Pancreas (tissue), 10 donors: ENCODE data around the gene RRP36. TPM values are rescaled to one million over a fixed set of nuclear protein-coding genes. Genes with fewer than 3 reads are reported as not detected.

Source experiments
- ATAC-seq, 4 donors: fragments of 200-7000 bp; cut with Tn5 transposase; one replicate each; pipeline versions ENCODE4 v1.8.0 to v1.9.1; 2020; ENCODE audit warnings: mild to moderate bottlenecking in 4 of 4, moderate library complexity in 4 of 4
- DNase-seq, 6 donors: peaks; one replicate each; pipeline ENCODE4 v3.0.0-alpha.2; 2020
- FAIRE-seq: peaks from 2 replicates; lab custom pipeline; 2012; peaks lifted over from hg19 to GRCh38; lab: Jason Lieb, UNC
- H3K27ac ChIP-seq, 4 donors: fragments of 200-600 bp; sonication (generic); 1 replicate in 3 of 4; 2 replicates in 1 of 4; pipeline versions ENCODE4 v1.5.0 to v1.8.0; 2020
- H3K27me3 ChIP-seq, 4 donors: fragments of 200-600 bp; one replicate each; pipeline ENCODE4 v1.8.0; 2021
- H3K36me3 ChIP-seq, 3 donors: fragments of 200-600 bp; sonication (generic) in 1 of 3; one replicate each; pipeline versions ENCODE4 v1.5.0 to v1.8.0; 2020 to 2021
- H3K4me1 ChIP-seq, 3 donors: fragments of 200-600 bp; one replicate each; pipeline ENCODE4 v1.8.0; 2021
- H3K4me3 ChIP-seq, 4 donors: fragments of 200-600 bp; sonication (generic) in 2 of 4; one replicate each; pipeline versions ENCODE4 v1.5.0 to v1.8.0; 2020 to 2021
- H3K9me3 ChIP-seq, 4 donors: fragments of 200-600 bp; one replicate each; pipeline ENCODE4 v1.8.0; 2021
- CTCF ChIP-seq, 4 donors: fragments of 200-600 bp; sonication (generic) in 3 of 4; IDR thresholded peaks; one replicate each; pipeline versions ENCODE4 v1.5.0 to v1.8.0; 2021; ENCODE audit warnings: antibody characterized with exemption in 4 of 4
- WGBS, 2 donors: extraction: QIAGEN DNeasy Blood & Tissue Kit; methylation state at CpG; one replicate each; pipeline ENCODE4 v1.1.7; 2013; 5-methylcytosine and 5-hydroxymethylcytosine counted together
- intact Hi-C, 3 donors: fragments of 100-400 bp; cut with DNase I; formaldehyde crosslinking; loops; one replicate each; pipeline versions ENCODE4 v1.11.1 to v1.14.2; 2022
- polyA plus RNA-seq, 2 donors: library from polyadenylated mRNA; stranded (reverse); fragments of 200-250 nt; gene quantifications; one replicate each; pipeline ENCODE4 v1.2.3, GENCODE V29; 2013
- total RNA-seq, 6 donors: library from RNA; stranded (reverse); fragmentation: NEBNext Ultra II Directional in 4 of 6; extraction: Animal tissue kit (Norgen Biotek cat#: 25700) in 4 of 6; gene quantifications; one replicate each; pipeline versions ENCODE4 v1.2.1 to v1.2.4, GENCODE V29; 2021 to 2023
- donor health status: healthy with polysubstance abuse.
- donor health status: DM: no; HTN: no; CAD: no; lungs with moderate emphysema.
- donor health status: DM: no; HTN: no; CAD: no.
- donor health status: control.
- donor health status: control.
- donor health status: Bipolar disorder and iron deficiency.
- donor health status: DM: yes; HTN: yes; CAD: no.
- donor health status: DM: no; HTN: no; CAD: no.
- donor health status: DM: no; HTN: no; CAD: no.
- donor health status: DM: yes; HTN: yes; CAD: no.

Gene RRP36
- total and polyA plus RNA-seq, 8 donors: 13.2 to 32.9 (median 22.3) TPM

DNA sequence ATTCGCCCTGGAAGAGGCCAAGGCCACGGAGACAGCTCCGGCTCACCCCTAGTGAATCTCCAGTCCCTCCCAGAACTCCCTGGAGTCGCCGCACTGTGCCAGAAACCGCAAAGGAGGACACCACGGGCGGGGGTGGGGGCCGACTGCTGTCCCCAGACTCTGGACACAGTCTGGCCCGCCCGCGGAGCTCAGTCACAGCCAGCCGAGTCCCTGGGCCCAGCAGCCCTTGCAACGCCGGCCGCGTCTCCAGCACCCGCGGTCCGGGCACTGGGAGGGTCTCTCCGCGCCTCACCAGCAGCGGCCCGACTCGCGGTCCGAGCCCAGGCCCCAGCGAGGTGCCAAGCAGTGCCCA lies 43.0 kb upstream of the RRP36 start:
- DNase-seq (peak in 4 of 6 donors; percentile 41 to 88 (median 68)), ATAC-seq (peak in 3 of 4 donors; percentile 16 to 40 (median 36)), FAIRE-seq (no peak)
- no peaks in the 10 kb centered on the region for H3K36me3 ChIP-seq
- peak overlapping the region; percentile 70 to 95 (median 84) for H3K4me3 ChIP-seq
- WGBS, 2 donors: 0 to 1% methylated on average over 12 to 28 of the region's 28 CpGs
- H3K4me1 ChIP-seq: peaks cover 0 to 22% (median 0%) of the 10 kb centered on the region in 3 donors
- intact Hi-C loops: no loop called here
- no peaks in the 10 kb centered on the region for H3K27me3 ChIP-seq
- peak overlapping the region; percentile 70 to 91 (median 74) for H3K27ac ChIP-seq
- H3K9me3 ChIP-seq: no peaks in the 10 kb centered on the region
- no peak for TF ChIP-seq CTCF (IDR thresholded peaks at IDR 0.05)

DNA sequence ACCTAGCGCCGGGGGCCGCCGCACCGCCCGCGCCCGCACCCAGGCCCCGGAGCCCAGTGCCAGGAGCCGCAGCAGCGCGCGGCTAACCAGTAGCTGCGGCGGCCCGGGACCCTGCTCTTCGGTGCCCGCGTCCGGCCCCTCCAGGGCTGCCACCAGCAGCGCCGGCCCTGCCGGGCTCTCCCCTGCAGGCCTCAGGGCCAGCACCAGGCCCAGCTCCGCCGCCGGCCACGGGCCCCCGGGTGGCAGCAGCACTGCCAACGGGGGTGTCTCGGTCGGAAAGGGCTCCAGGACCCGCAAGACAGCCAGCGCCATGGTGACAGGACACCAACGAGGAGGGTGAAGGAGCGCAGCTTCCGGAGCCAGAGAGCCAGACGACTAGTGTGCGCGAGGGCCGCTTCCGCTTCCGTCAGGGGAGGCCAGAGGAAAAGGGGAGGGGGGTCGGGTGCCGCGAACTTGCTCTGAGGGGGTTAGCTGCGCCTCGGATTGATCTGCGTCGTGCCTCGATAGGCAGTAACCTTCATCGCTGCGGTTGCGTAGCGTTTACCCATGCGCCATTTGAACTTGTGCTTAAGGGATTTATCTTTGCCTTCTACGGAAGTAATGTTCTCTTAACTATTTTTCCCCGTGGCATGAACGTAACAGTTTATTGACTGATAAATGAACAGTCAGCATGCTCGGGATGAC lies 42.4 kb upstream of the RRP36 start, which contains the start of gene PEX6:
Gene PEX6, minus strand, starts transcription at position 343 of the 684 bp plus-strand sequence. Its CDS starts 31 bp downstream, at position 312.
- no peaks in the 10 kb centered on the region for H3K9me3 ChIP-seq
- peak within 1 kb of the TSS; percentile 70 to 95 (median 84) for H3K4me3 ChIP-seq
- H3K36me3 ChIP-seq: no peaks in the 10 kb centered on the region
- DNase-seq (peak; percentile 86 to 96 (median 89)), FAIRE-seq (no peak), ATAC-seq (peak; percentile 92 to 95 (median 94))
- TF ChIP-seq CTCF (IDR thresholded peaks at IDR 0.05): no peak
- intact Hi-C loops: no loop called here
- WGBS, 2 donors: 0 to 1% methylated on average over 56 to 59 of the region's 59 CpGs
- H3K27me3 ChIP-seq: no peaks in the 10 kb centered on the region
- peaks cover 0 to 22% (median 0%) of the 10 kb centered on the region in 3 donors for H3K4me1 ChIP-seq
- H3K27ac ChIP-seq: peak within 1 kb of the TSS; percentile 70 to 91 (median 74)

DNA sequence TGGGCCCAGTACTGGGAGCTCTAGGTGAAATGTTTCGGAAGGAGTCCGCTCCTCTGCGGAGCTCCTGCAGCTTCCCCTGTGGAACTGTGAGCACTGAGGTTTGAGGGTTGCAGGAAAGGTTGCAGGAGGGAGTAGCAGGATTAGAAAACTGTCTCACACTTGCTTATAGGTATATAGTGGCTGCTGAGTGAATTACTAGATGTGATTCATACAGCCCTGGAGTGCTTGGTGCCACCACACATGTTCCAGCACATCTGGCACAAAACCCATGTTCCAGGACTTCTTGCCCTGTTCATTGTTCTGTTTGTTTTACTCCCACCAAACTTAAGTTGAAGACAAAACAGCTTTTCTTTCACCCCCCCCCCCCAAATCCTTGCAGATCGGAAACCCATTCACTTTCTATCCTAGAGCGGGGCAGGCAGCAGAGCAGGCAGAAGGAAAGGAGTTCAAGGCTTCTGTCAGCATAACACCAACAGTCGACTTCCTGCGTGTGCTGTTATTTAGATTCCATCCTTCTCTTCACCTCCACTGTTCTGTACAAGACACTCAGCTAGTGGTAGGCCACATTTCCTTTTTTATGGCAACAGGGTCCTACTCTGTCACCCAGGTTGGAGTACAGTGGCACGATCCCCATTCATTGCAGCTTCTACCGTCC lies 41.8 kb upstream of the RRP36 start:
- peak overlapping the region; percentile 70 to 95 (median 84) for H3K4me3 ChIP-seq
- WGBS, 2 donors: 46 to 51% methylated on average over 9 of the region's 9 CpGs
- peak in 2 of 4 donors; percentile 5 to 6 for ATAC-seq
- H3K36me3 ChIP-seq: no peaks in the 10 kb centered on the region
- H3K27me3 ChIP-seq: no peaks in the 10 kb centered on the region
- intact Hi-C loops: no loop called here
- TF ChIP-seq CTCF (IDR thresholded peaks at IDR 0.05): no peak
- H3K9me3 ChIP-seq: no peaks in the 10 kb centered on the region
- no peak for DNase-seq
- H3K27ac ChIP-seq: peak overlapping the region; percentile 70 to 91 (median 74)
- H3K4me1 ChIP-seq: peaks cover 0 to 22% (median 0%) of the 10 kb centered on the region in 3 donors
- FAIRE-seq: no peak

- Histone ChIP-seq H3K4me3 (no peak overlapping the region), H3K36me3 (no peaks in the 10 kb centered on the region), H3K27me3 (no peaks in the 10 kb centered on the region), H3K27ac (no peak overlapping the region), H3K9me3 (no peaks in the 10 kb centered on the region), H3K4me1 (peaks cover 0 to 28% (median 0%) of the 10 kb centered on the region in 3 donors)
- DNase-seq (no peak), FAIRE-seq (no peak), ATAC-seq (no peak)
- no peak for TF ChIP-seq CTCF (IDR thresholded peaks at IDR 0.05)
- WGBS, 2 donors: 88% methylated on average over 5 of the region's 5 CpGs
- intact Hi-C loops: no loop called here
Observed at GRCh38 chr6:42981836-42982235, 39.6 kb upstream of the RRP36 start.
